HFFc6 (cell line): Measurements from ENCODE around the gene PLA2G6. TPM values are rescaled to one million over a fixed set of nuclear protein-coding genes. Genes with fewer than 3 reads are reported as not detected.
"Not testable (repeated sequence)": the region's sequence is repeated elsewhere in the genome, so short reads cannot be mapped to it uniquely, and the experiment has no call there.

Experiments used
- DNase-seq: peaks from one replicate; pipeline ENCODE4 v3.0.0-alpha.2; 2018
- H3K27ac Mint-ChIP-seq: 2 replicates; pipeline ENCODE4 v1.8.0; 2020; ENCODE audit warnings: mild to moderate bottlenecking, mixed read lengths
- H3K27me3 Mint-ChIP-seq: 2 replicates; pipeline ENCODE4 v1.8.0; 2021; ENCODE audit warnings: mild to moderate bottlenecking, moderate library complexity, mixed read lengths; ENCODE audit not compliant: insufficient read depth
- H3K36me3 Mint-ChIP-seq: 2 replicates; pipeline ENCODE4 v1.8.0; 2021; ENCODE audit warnings: low read depth, mixed read lengths
- H3K4me1 Mint-ChIP-seq: 2 replicates; pipeline ENCODE4 v1.8.0; 2020; ENCODE audit warnings: low read depth, mixed read lengths
- H3K4me3 Mint-ChIP-seq: 2 replicates; pipeline ENCODE4 v1.8.0; 2020; ENCODE audit warnings: mild to moderate bottlenecking, moderate library complexity, mixed read lengths
- H3K9me3 Mint-ChIP-seq: 2 replicates; pipeline ENCODE4 v1.8.0; 2020; ENCODE audit warnings: mild to moderate bottlenecking, mixed read lengths
- total RNA-seq, 6 experiments: library from RNA; stranded (reverse); fragmentation: NEBNext Ultra II Directional; extraction: Animal tissue kit (Norgen Biotek cat#: 25700); gene quantifications; 2 replicates in 1 of 6; 3 replicates in 5 of 6; pipeline ENCODE4 v1.2.3, GENCODE V29; 2021
- TF ChIP-seq, protein P1 (sequence below): fragments of 200-600 bp; sonication (generic); IDR thresholded peaks from 2 replicates; pipeline ENCODE4 v1.5.0; 2021; ENCODE audit warnings: antibody characterized with exemption, mild to moderate bottlenecking

Gene PLA2G6
- total RNA-seq, 6 experiments from 2014 or later, result 4.1 to 6.6 (median 5.3) TPM

DNA sequence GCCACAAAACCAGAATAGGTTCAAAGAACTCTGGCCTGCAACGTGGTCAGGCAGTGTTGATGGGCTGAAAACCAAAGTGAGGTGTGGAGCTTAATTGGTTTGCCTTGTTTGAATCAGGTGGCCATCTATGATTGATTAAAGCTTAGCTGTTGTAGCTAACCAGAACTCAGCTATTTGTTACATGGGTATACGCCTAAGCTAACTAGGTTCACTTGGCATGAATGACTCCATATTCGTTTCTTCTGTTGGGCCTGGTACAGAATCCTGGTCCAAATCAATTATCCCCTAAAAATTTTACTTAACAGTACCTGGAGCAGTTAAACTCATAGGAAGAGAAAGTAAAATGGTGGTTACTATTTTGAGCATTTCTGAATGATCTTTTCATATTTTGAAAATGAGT is 63.4 kb downstream of the PLA2G6 start:
- Mint-ChIP-seq H3K36me3 (no peaks in the 10 kb centered on the region), H3K9me3 (no peaks in the 10 kb centered on the region), H3K27me3 (peaks cover 5% of the 10 kb centered on the region), H3K4me3 (no peak overlapping the region), H3K4me1 (peaks cover 14% of the 10 kb centered on the region), H3K27ac (no peak overlapping the region)
- TF ChIP-seq, protein P1, sequence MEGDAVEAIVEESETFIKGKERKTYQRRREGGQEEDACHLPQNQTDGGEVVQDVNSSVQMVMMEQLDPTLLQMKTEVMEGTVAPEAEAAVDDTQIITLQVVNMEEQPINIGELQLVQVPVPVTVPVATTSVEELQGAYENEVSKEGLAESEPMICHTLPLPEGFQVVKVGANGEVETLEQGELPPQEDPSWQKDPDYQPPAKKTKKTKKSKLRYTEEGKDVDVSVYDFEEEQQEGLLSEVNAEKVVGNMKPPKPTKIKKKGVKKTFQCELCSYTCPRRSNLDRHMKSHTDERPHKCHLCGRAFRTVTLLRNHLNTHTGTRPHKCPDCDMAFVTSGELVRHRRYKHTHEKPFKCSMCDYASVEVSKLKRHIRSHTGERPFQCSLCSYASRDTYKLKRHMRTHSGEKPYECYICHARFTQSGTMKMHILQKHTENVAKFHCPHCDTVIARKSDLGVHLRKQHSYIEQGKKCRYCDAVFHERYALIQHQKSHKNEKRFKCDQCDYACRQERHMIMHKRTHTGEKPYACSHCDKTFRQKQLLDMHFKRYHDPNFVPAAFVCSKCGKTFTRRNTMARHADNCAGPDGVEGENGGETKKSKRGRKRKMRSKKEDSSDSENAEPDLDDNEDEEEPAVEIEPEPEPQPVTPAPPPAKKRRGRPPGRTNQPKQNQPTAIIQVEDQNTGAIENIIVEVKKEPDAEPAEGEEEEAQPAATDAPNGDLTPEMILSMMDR, result no peak
- DNase-seq, result no peak

DNA sequence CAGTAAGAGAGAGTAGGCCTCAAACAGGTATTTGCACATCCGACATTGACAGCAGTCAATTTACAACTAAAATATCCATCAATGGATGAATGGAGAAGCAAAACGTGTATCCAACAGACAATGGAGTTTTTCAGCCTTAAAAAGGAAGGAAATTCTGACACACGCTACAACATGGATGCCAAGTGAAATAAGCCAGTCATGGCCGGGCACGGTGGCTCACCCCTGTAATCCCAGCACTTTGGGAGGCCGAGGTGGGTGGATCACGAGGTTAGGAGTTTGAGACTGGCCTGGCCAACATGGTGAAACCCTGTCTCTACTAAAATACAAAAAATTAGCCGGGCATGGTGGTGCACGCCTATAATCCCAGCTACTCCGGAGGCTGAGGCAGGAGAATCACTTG is 64.1 kb downstream of the PLA2G6 start:
- H3K4me3 Mint-ChIP-seq, H3K9me3 Mint-ChIP-seq, H3K27me3 Mint-ChIP-seq, H3K27ac Mint-ChIP-seq, H3K36me3 Mint-ChIP-seq, DNase-seq: not testable (repeated sequence)
- peaks cover 14% of the 10 kb centered on the region for H3K4me1 Mint-ChIP-seq

DNA sequence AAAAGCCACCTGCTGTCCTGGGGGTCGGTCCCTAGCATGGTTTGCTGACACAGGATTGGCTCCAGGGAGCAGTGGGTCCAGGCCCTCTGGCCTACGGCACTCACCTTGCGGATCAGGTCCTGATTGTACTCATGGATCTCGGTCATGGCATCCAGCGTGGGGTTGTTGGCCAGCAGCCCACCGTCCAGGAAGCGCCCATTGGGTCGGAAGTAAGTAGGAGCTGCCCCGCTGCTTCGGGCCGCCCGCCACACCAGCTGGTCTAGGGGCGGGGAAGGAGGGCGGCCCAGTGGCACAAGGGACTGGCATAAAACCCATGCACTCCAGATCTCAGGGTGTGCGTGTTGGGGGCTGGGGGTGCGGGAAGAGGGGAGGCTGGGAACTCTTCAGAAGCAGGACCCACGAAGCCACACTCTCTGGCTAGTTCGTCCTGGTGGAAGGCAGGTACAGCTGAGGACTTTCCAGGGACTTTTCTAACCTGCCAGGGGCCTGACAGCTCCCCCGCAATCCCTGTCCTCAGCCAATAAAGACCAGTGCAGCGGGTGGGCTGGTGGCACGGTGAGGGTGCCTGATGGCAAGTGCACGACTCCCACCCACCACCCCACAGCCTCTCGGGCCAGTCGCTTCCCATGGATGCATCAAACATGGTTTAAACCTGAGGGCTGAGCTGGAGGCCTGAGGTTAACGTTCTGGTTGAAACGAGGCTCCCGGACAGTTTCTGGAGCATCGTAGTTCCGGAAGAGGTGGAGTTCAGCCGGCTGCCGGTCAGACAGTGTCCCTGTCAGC is 66.0 kb downstream of the PLA2G6 start:
- H3K27me3 Mint-ChIP-seq, result peaks cover 7% of the 10 kb centered on the region
- no peak overlapping the region for H3K27ac Mint-ChIP-seq
- H3K4me3 Mint-ChIP-seq, result no peak overlapping the region

DNA sequence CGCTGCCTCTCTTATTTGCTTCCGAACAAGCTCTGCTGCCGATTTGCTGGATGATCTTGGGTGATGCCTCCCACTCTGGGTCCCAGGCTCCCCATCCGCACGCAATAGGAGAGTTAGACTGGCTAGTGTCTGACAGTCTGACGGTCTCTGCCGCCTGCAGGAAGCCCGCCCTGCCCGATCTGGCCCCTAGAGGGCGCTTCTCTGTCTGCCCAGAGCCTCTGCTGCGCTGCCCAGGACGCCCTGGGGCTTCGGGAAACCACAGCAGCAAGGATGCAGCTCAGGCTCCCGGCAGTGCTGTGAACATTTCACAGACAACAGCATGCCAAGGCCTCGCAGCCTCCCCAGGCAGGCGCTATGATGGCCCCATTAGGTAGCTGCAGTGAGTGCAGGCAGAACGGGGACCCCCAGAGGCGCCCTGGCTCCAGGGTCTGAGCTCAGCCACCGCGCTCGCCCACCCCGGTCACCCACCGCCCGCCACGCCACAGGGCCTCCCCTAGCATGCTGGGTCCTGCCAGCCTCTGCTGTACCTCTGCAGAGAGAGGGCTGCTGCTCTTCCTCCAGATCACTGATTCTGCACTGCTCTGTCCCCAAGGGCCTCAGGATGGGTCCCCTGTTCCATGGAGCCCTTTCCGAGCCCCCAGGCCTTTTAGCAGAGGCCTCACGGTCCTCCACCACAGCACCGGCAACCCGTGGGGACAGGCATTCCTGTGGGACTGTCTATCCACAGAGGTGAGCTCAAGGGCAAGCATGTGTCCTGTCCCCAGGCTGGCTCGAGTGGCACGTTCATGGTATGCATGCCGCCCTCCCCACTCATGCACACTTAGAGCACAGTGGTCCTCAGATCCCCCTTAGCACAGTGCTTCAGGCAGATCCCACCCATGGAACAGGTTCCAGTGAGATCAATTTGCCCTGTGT is 66.9 kb downstream of the PLA2G6 start:
- Mint-ChIP-seq H3K9me3 (peaks cover 1% of the 10 kb centered on the region; the same call in 1 of the 2 replicates), H3K4me1 (peaks cover 14% of the 10 kb centered on the region), H3K36me3 (no peaks in the 10 kb centered on the region), H3K27ac (no peak overlapping the region), H3K4me3 (peak overlapping the region; percentile 68), H3K27me3 (peaks cover 5% of the 10 kb centered on the region)
- peak; percentile 83 for DNase-seq
- TF ChIP-seq, protein P1, result peak; percentile 97

More for the DNA sequence above, 66.0 kb downstream of the PLA2G6 start:
- Mint-ChIP-seq H3K9me3 (no peaks in the 10 kb centered on the region), H3K36me3 (no peaks in the 10 kb centered on the region), H3K4me1 (peaks cover 14% of the 10 kb centered on the region)
- TF ChIP-seq, protein P1, result no peak
- no peak for DNase-seq

DNA sequence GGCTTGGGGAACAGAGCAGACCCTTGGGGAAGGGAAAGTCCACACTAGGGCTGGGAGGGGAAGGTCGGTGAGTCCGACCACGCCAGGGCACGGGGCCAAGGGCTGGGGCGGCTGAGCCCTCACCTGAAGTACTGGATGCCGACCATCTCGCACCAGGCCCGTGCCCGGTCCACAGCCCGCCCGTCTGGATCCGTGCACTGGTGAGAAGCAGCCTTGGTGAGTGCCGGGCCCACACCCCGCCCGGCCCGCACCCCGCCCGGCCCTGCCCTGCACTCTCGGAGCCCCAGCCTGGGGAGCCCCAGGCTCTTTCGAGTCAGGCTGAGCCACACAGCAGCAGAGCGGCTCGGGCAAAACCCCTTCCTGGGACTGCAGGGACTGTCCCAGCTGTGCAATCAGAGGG is 69.2 kb downstream of the PLA2G6 start:
- TF ChIP-seq, protein P1, result no peak
- Mint-ChIP-seq H3K4me1 (peaks cover 22% of the 10 kb centered on the region), H3K4me3 (no peak overlapping the region), H3K27me3 (peaks cover 5% of the 10 kb centered on the region), H3K9me3 (peaks cover 3% of the 10 kb centered on the region; the same call in 1 of the 2 replicates), H3K36me3 (no peaks in the 10 kb centered on the region), H3K27ac (no peak overlapping the region)
- no peak for DNase-seq
